ENCODE data around the gene CDK4.
A peak's percentile ranks its signal among the peaks of the same experiment; 100 is the strongest.
"Not testable (repeated sequence)": the region's sequence is repeated elsewhere in the genome, so short reads cannot be mapped to it uniquely, and the experiment has no call there.

CDK4 gene

DNA sequence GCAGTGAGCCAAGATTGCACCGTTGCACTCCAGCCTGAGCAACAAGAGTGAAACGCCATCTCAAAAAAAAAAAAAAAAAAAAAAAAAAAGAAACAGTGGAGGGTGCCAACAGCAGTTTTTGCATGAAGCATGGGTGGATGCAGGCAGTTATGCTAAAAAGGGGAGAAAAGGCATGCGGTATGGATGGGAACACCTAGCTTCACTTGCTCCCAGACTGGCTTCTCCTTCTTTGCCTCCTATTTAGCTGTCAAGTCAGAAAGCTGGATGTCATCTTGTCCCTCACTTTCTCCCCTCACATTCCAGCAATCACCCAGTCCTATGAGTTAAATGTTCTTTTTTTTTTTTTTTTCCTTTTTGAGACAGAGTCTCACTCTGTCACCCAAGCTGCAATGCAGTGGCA is 22.9 kb upstream of the CDK4 start:
- peaks cover 9% of the 10 kb centered on the region for H3K36me3 ChIP-seq (ENCODE audit: insufficient read depth, low read length)
- H3K9ac ChIP-seq (ENCODE audit: low read length) = no peak overlapping the region
- peaks cover 18% of the 10 kb centered on the region for H3K4me1 ChIP-seq (ENCODE audit: insufficient read depth, low read length, severe bottlenecking)
- H3K4me3 ChIP-seq (ENCODE audit: low read depth, low read length, poor library complexity, severe bottlenecking) = no peak overlapping the region
- TF ChIP-seq, protein P1, sequence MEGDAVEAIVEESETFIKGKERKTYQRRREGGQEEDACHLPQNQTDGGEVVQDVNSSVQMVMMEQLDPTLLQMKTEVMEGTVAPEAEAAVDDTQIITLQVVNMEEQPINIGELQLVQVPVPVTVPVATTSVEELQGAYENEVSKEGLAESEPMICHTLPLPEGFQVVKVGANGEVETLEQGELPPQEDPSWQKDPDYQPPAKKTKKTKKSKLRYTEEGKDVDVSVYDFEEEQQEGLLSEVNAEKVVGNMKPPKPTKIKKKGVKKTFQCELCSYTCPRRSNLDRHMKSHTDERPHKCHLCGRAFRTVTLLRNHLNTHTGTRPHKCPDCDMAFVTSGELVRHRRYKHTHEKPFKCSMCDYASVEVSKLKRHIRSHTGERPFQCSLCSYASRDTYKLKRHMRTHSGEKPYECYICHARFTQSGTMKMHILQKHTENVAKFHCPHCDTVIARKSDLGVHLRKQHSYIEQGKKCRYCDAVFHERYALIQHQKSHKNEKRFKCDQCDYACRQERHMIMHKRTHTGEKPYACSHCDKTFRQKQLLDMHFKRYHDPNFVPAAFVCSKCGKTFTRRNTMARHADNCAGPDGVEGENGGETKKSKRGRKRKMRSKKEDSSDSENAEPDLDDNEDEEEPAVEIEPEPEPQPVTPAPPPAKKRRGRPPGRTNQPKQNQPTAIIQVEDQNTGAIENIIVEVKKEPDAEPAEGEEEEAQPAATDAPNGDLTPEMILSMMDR (IDR thresholded peaks at IDR 0.05; ENCODE audit: low read length) = no peak
- TF ChIP-seq EZH2 (IDR thresholded peaks at IDR 0.05; ENCODE audit: borderline replicate concordance, low read length) = no peak
- no peaks in the 10 kb centered on the region for H3K27me3 ChIP-seq (ENCODE audit: insufficient read depth, low read length)
- H4K20me1 ChIP-seq (ENCODE audit: insufficient read depth, low read length) = no peaks in the 10 kb centered on the region
- H3F3A ChIP-seq (ENCODE audit: insufficient read depth, low read length) = no peaks in the 10 kb centered on the region
- no peak overlapping the region for H3K27ac ChIP-seq (ENCODE audit: low read depth, low read length, poor library complexity, severe bottlenecking)
- no peak overlapping the region for H2AFZ ChIP-seq (ENCODE audit: low read length)
- H3K4me2 ChIP-seq (ENCODE audit: low read length) = no peak overlapping the region
- no peaks in the 10 kb centered on the region for H3K9me2 ChIP-seq (ENCODE audit: low read depth, low read length)
- H3K79me2 ChIP-seq (ENCODE audit: insufficient read depth, low read length) = no peaks in the 10 kb centered on the region
- no peaks in the 10 kb centered on the region for H3K9me3 ChIP-seq (ENCODE audit: low read length)

DNA sequence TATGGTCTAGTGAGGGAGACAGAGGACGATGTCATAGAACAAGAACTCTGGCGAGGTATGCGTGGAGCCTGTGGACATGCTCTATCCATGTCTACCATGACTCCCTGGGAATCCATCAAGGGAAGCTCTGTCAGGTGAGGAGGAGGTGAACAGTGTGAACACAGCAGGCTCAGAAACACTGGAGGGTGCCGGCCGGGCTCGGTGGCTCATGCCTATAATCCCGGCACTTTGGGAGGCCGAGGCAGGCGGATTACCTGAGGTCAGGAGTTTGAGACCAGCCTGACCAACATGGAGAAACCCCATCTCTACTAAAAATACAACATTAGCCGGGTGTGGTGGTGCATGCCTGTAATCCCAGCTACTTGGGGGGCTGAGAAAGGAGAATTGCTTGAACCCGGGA is 22.5 kb upstream of the CDK4 start:
- H3K4me1 ChIP-seq (ENCODE audit: insufficient read depth, low read length, severe bottlenecking) = peaks cover 18% of the 10 kb centered on the region

DNA sequence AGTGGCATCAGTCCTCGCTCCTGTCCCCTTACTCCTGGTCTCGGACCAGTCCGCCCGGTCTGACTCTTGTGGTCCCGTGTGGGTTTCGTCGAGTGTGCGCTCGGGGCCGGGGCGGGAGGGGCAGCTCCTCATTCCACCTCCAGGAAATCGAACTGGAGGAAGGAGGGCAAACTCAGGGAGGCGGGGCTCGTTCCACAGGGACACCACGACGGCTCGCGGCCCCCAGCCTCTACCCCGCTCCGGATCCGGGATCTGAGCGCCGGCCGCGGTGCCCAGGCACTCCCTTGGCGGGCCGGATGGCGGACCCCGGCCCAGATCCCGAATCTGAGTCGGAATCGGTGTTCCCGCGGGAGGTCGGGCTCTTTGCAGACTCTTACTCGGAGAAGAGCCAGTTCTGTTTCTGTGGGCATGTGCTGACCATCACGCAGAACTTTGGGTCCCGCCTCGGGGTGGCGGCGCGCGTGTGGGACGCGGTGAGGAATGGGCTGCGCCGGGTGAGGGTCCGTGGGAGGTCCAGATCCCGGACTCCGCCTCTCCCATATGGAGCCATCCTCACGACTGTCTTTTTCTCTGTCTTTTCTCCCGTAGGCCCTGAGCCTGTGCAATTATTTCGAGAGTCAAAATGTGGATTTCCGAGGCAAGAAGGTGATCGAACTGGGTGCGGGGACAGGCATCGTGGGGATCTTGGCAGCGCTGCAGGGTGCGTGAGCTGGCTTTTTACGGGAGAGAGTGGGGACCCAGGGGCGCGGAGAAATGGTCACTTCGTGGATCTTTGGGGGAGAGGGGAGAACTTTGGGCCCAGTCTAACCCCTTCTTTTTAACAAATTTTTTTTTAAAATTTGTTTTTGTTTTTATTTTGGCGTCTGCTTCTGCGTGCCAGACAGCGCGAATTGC is 20.6 kb upstream of the CDK4 start, which contains the start of gene EEF1AKMT3:
Gene EEF1AKMT3 (plus strand): TSS at position 186 of the 894 bp plus-strand sequence. CDS start 111 bp downstream, at position 297.
- H3K27ac ChIP-seq (ENCODE audit: low read depth, low read length, poor library complexity, severe bottlenecking) = peak within 1 kb of the TSS; percentile 8
- H3K9ac ChIP-seq (ENCODE audit: low read length) = peak within 1 kb of the TSS; percentile 72
- peak within 1 kb of the TSS; percentile 43 for H2AFZ ChIP-seq (ENCODE audit: low read length)
- H3K9me3 ChIP-seq (ENCODE audit: low read length) = no peaks in the 10 kb centered on the region
- H3K4me3 ChIP-seq (ENCODE audit: low read depth, low read length, poor library complexity, severe bottlenecking) = peak within 1 kb of the TSS; percentile 75
- H3K4me2 ChIP-seq (ENCODE audit: low read length) = peak within 1 kb of the TSS; percentile 90
- H3K9me2 ChIP-seq (ENCODE audit: low read depth, low read length) = no peaks in the 10 kb centered on the region
- H3F3A ChIP-seq (ENCODE audit: insufficient read depth, low read length) = no peaks in the 10 kb centered on the region
- no peak for TF ChIP-seq EZH2 (IDR thresholded peaks at IDR 0.05; ENCODE audit: borderline replicate concordance, low read length)
- TF ChIP-seq, protein P1 (IDR thresholded peaks at IDR 0.05; ENCODE audit: low read length) = no peak
- no peaks in the 10 kb centered on the region for H3K27me3 ChIP-seq (ENCODE audit: insufficient read depth, low read length)
- H3K79me2 ChIP-seq (ENCODE audit: insufficient read depth, low read length) = no peaks in the 10 kb centered on the region
- H4K20me1 ChIP-seq (ENCODE audit: insufficient read depth, low read length) = no peaks in the 10 kb centered on the region
- peaks cover 18% of the 10 kb centered on the region for H3K4me1 ChIP-seq (ENCODE audit: insufficient read depth, low read length, severe bottlenecking)
- H3K36me3 ChIP-seq (ENCODE audit: insufficient read depth, low read length) = peaks cover 32% of the 10 kb centered on the region

More for the DNA sequence above, 22.5 kb upstream of the CDK4 start:
- not testable (repeated sequence) for H4K20me1 ChIP-seq (ENCODE audit: insufficient read depth, low read length); H3K4me2 ChIP-seq (ENCODE audit: low read length); H3K9ac ChIP-seq (ENCODE audit: low read length); H3K27ac ChIP-seq (ENCODE audit: low read depth, low read length, poor library complexity, severe bottlenecking); H3F3A ChIP-seq (ENCODE audit: insufficient read depth, low read length); H3K9me2 ChIP-seq (ENCODE audit: low read depth, low read length); H3K79me2 ChIP-seq (ENCODE audit: insufficient read depth, low read length); H3K9me3 ChIP-seq (ENCODE audit: low read length); H2AFZ ChIP-seq (ENCODE audit: low read length); H3K4me3 ChIP-seq (ENCODE audit: low read depth, low read length, poor library complexity, severe bottlenecking); H3K27me3 ChIP-seq (ENCODE audit: insufficient read depth, low read length)
- peaks cover 13% of the 10 kb centered on the region for H3K36me3 ChIP-seq (ENCODE audit: insufficient read depth, low read length)
